DND-41 (cell line): ENCODE measurements around the gene APBB2.

Experiments used
- EZH2 ChIP-seq: IDR thresholded peaks from 3 replicates; pipeline ENCODE4 v1.6.1; 2012; ENCODE audit warnings: borderline replicate concordance, low read depth, mild to moderate bottlenecking, moderate library complexity, low read length, inconsistent platforms; ENCODE audit not compliant: severe bottlenecking
- TF ChIP-seq, protein P1 (sequence below): IDR thresholded peaks from 2 replicates; pipeline ENCODE4 v1.5.1; 2012; ENCODE audit warnings: borderline replicate concordance, low read length, moderate library complexity, mild to moderate bottlenecking; ENCODE audit not compliant: poor library complexity, severe bottlenecking; ENCODE audit errors: extremely low read depth

DNA sequence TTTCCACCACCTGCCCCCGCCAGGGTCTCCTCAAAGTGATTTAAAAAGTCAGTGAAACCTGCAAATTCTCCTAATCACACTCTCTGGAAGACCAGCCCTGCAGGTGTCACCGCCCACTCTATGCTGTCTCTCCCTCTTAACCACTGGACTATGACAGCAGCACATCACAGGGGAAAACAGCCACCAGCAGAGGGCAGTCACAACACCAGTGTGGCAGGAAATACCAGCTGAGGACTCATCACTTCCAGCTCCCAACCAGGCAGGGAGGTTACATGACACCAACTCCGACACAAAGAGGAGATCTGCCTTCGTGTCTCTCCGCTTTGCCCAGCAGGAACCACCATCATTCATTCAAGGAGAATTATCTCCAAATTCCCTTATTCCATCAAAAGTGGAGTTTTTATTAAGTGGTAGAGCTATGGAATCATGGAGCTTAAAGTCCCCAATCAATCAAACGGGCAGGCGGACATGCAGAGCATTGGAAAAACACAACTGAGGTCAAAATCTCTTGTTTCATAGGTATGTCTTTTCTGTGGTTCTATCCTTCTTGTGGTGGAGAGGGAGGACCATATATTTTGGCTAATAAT lies 373.3 kb downstream of the APBB2 start:
- TF ChIP-seq, protein P1, sequence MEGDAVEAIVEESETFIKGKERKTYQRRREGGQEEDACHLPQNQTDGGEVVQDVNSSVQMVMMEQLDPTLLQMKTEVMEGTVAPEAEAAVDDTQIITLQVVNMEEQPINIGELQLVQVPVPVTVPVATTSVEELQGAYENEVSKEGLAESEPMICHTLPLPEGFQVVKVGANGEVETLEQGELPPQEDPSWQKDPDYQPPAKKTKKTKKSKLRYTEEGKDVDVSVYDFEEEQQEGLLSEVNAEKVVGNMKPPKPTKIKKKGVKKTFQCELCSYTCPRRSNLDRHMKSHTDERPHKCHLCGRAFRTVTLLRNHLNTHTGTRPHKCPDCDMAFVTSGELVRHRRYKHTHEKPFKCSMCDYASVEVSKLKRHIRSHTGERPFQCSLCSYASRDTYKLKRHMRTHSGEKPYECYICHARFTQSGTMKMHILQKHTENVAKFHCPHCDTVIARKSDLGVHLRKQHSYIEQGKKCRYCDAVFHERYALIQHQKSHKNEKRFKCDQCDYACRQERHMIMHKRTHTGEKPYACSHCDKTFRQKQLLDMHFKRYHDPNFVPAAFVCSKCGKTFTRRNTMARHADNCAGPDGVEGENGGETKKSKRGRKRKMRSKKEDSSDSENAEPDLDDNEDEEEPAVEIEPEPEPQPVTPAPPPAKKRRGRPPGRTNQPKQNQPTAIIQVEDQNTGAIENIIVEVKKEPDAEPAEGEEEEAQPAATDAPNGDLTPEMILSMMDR, result peak; percentile 85
- TF ChIP-seq EZH2, result no peak
